Measurements from ENCODE around the gene SHISA6. TPM values are rescaled to one million over a fixed set of nuclear protein-coding genes. Genes with fewer than 3 reads are reported as not detected.

The SHISA6 gene
- total RNA-seq, 4 donors from 2014 or later = 0.51 to 1.9 (median 1.1) TPM

GRCh38 chr17:11561702-11562101, 320.7 kb downstream of the SHISA6 start:
- TF ChIP-seq CTCF (IDR thresholded peaks at IDR 0.05; ENCODE audit: low read depth) = no peak

GRCh38 chr17:11564589-11565380, 323.8 kb downstream of the SHISA6 start:
- no peak for TF ChIP-seq CTCF (IDR thresholded peaks at IDR 0.05; ENCODE audit: low read depth)

GRCh38 chr17:11565591-11565990, 324.6 kb downstream of the SHISA6 start:
- no peak for TF ChIP-seq CTCF (IDR thresholded peaks at IDR 0.05; ENCODE audit: low read depth)

- no peak for TF ChIP-seq CTCF (IDR thresholded peaks at IDR 0.05; ENCODE audit: low read depth)
Measured at GRCh38 chr17:11578998-11579397, 338.0 kb downstream of the SHISA6 start.

GRCh38 chr17:11580677-11581076, 339.7 kb downstream of the SHISA6 start:
- no peak for TF ChIP-seq CTCF (IDR thresholded peaks at IDR 0.05; ENCODE audit: low read depth)

GRCh38 chr17:11582217-11582616, 341.2 kb downstream of the SHISA6 start:
- TF ChIP-seq CTCF (IDR thresholded peaks at IDR 0.05; ENCODE audit: low read depth) = no peak

- no peak for TF ChIP-seq CTCF (IDR thresholded peaks at IDR 0.05; ENCODE audit: low read depth)
Measured at GRCh38 chr17:11583306-11583992, 342.4 kb downstream of the SHISA6 start.

Measured in subcutaneous adipose tissue (tissue), 4 donors.